Nasal cavity respiratory epithelium epithelial cell of viscerocranial mucosa (primary cell): ENCODE measurements around the gene GYPC. TPM values are rescaled to one million over a fixed set of nuclear protein-coding genes. Genes with fewer than 3 reads are reported as not detected.

Experiments used
- total RNA-seq: library from RNA; depleted of rRNA; stranded (reverse); fragments of >200 nt; gene quantifications from 2 replicates; pipeline ENCODE4 v1.2.3, GENCODE V29; 2014

Gene GYPC, protein sequence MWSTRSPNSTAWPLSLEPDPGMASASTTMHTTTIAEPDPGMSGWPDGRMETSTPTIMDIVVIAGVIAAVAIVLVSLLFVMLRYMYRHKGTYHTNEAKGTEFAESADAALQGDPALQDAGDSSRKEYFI
- under 0.01 and 2.8 TPM in 2 replicates for total RNA-seq

DNA sequence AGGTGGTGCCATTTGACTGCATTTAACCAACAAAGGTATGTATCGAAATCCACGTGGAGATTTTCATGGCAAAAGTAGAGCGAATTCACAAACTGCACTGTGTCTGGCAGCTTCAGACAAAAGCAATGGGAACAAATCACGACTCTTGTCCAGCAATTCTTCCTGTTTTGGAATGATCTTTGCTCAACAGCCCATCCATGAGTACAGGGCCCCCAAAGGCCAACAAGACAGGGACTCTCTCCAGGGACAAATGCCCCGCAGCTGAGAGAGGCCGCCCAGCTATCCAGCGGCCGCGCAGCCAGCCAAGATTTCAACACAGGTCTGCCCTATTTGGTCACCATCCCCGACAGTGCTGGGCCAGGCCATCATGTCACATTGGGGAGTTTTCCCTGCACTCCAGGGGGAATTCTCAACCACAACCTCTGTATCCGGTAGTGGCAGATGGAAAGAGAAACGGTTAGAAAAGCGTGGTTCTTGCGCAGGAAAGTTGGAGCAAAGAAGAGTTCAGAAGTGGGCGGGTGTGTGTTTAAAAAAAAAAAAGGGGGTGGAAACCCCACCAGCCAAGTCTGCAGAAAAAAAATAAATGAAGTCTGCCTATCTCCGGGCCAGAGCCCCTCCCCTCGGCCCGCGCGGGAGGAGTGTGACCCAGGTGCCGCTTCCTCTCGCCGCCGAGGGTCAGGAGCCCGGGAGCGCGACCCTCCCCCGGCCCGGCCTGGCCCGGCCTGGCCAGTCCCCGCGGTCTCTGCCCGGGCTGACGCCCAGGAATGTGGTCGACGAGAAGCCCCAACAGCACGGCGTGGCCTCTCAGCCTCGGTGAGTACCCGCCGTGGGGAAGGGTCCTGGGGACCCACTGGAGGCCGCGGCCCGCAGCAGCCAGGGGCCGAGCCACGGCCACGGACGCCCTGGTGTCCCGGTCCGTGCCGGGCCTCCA is at the start of gene GYPC:
GYPC (plus strand) TSS at position 659 of the 931 bp plus-strand sequence; CDS start at position 765, 106 bp downstream.

Other genes with a start within 250 kb of the GYPC start
- not detected in 2 replicates for gene TEX51, start 242.7 kb downstream of the GYPC start, total RNA-seq